ENCODE measurements around the gene FAM222B. TPM values are rescaled to one million over a fixed set of nuclear protein-coding genes. Genes with fewer than 3 reads are reported as not detected.

The FAM222B gene
- total and polyA plus RNA-seq, 9 of the 15 experiments (the other 6 are each of a cell fraction or from before 2014, with no cell fraction given), result 4.0 to 34.6 (median 7.5) TPM

DNA sequence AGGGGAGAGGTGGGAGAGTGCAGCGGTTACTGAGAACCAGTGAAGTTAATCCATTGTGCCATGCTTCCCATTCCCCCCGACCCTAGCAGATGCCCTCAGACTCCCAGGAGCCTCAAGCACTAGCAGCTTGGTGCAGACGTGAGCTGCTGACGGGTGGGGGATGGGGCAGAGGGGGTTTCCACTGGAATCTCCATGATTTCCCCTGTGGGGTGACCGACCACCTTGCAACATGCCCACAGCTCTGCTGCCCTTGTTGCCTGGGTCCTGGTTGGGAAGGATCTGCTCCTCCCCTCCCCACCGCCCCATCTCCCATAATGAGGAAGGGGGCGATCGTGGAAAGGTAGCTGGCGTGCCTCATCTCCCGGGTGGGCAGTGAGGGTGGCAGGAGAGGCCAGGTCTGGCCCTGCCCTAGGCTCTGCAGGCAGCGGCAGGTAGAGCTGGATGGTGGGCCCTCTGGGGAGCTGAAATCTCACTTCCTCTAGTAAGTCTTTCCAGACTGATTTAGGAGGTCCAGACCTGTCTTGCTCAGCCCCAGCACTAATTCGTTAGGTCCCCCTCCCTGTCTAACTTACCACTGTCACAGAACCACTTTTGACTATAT, 45.4 kb upstream of the FAM222B start:
- Histone ChIP-seq H3K36me3 (ENCODE audit: control insufficient read depth, insufficient read depth, low read length) (peaks cover 40% of the 10 kb centered on the region; the same call in 2 of the 3 replicates), H3K4me2 (ENCODE audit: insufficient read depth, low read length) (no peak overlapping the region), H3K4me1 (replicated peaks in 1 of 2; ENCODE audit: control insufficient read depth in 2 of 2, insufficient read depth in 2 of 2, low read length in 2 of 2) (peaks cover 0 to 30% of the 10 kb centered on the region in 2 experiments; a peak in 3 of 5 replicates), H3K9me1 (ENCODE audit: control insufficient read depth, insufficient read depth, low read length) (no peaks in the 10 kb centered on the region), H3K4me3 (no peak overlapping the region), H2AFZ (ENCODE audit: low read depth, low read length) (no peak overlapping the region), H3K9ac (ENCODE audit: insufficient read depth in 1 of 2, low read depth in 2 of 2, low read length in 2 of 2) (peak overlapping the region in 1 of 2 experiments; percentile 2; a peak in 2 of 4 replicates), H3K79me2 (ENCODE audit: control insufficient read depth, insufficient read depth, low read length) (peaks cover 3% of the 10 kb centered on the region; the same call in 1 of the 3 replicates), H3K9me3 (replicated peaks; ENCODE audit: control insufficient read depth, insufficient read depth, low read depth, low read length) (no peaks in the 10 kb centered on the region), H4K20me1 (replicated peaks; ENCODE audit: control insufficient read depth, insufficient read depth, low read length) (no peaks in the 10 kb centered on the region; the same call in 1 of the 2 replicates), H3K27ac (ENCODE audit: extremely low read depth, low read depth, low read length) (no peak overlapping the region), H3K27me3 (ENCODE audit: control insufficient read depth in 2 of 2, insufficient read depth in 2 of 2, low read length in 2 of 2) (no peaks in the 10 kb centered on the region)
- no TSS peak for BruUV-seq (replicated peaks)
- CTCF ChIA-PET (ENCODE audit: low intra/inter-chr PET ratio), result no interaction called here
- intact Hi-C loops (cut with micrococcal nuclease), result no loop called here
- DNase-seq (ENCODE audit: extremely low read depth in 1 of 4, low spot score in 3 of 4), result no peak
- in situ Hi-C loops (cut with MboI), result no loop called here
- FAIRE-seq, result peak; percentile 52
- 78% methylated on average over 12 of the region's 12 CpGs for WGBS (ENCODE audit: insufficient coverage, low coverage, missing lambda C conversion rate)
- ATAC-seq, result no peak
- POLR2A ChIA-PET, result interaction anchor here (0.6 to 0.9 kb wide), 2 partner anchors 9 to 14 kb away, joined by 4 to 5 read pairs; partner anchors contain the start of gene FLOT2
- TF ChIP-seq ZNF175 (CRISPR knock-in tag; IDR thresholded peaks at IDR 0.05; ENCODE audit: low read depth) (no peak), ARID2 (IDR thresholded peaks at IDR 0.05) (no peak), CHD1 (IDR thresholded peaks at IDR 0.05; ENCODE audit: low read length) (no peak), RBFOX2 (IDR thresholded peaks at IDR 0.05; ENCODE audit: low read depth, low read length) (peak; percentile 17; the same call in 1 of the 2 replicates), POU5F1 (IDR thresholded peaks at IDR 0.05; ENCODE audit: borderline replicate concordance, low read depth, low read length, partially characterized antibody) (no peak), POLR2G (IDR thresholded peaks at IDR 0.05; ENCODE audit: low read depth, low read length) (0 out of 2 replicates have a peak, but pooled peaks have one; percentile 37)
- TF ChIP-seq, protein P1, sequence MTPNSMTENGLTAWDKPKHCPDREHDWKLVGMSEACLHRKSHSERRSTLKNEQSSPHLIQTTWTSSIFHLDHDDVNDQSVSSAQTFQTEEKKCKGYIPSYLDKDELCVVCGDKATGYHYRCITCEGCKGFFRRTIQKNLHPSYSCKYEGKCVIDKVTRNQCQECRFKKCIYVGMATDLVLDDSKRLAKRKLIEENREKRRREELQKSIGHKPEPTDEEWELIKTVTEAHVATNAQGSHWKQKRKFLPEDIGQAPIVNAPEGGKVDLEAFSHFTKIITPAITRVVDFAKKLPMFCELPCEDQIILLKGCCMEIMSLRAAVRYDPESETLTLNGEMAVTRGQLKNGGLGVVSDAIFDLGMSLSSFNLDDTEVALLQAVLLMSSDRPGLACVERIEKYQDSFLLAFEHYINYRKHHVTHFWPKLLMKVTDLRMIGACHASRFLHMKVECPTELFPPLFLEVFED (CRISPR knock-in tag; conservative IDR thresholded peaks at IDR 0.05), result no peak

Data from K562 (cell line).